IMR-90 (cell line): ENCODE measurements around the gene CYP2D6.

Experiments
- BHLHE40 ChIP-seq: fragments of 150-350 bp; IDR thresholded peaks from 2 replicates; pipeline ENCODE4 v1.6.1; 2016; ENCODE audit warnings: mild to moderate bottlenecking, low read depth, low read length
- CEBPB ChIP-seq: IDR thresholded peaks from 2 replicates; pipeline ENCODE4 v1.6.1; 2012; ENCODE audit warnings: low read depth, low read length, improper control_type of control experiment
- MAFK ChIP-seq: IDR thresholded peaks from 2 replicates; pipeline ENCODE4 v1.6.1; 2012; ENCODE audit warnings: low read depth, low read length, improper control_type of control experiment
- MAZ ChIP-seq: IDR thresholded peaks from 2 replicates; pipeline ENCODE4 v1.6.1; 2012; ENCODE audit warnings: low read depth, mild to moderate bottlenecking, low read length, improper control_type of control experiment, moderate library complexity, borderline replicate concordance
- MXI1 ChIP-seq: IDR thresholded peaks from 2 replicates; pipeline ENCODE4 v1.6.1; 2012; ENCODE audit warnings: low read depth, mild to moderate bottlenecking, low read length, moderate library complexity, borderline replicate concordance
- POLR2A ChIP-seq: IDR thresholded peaks from 2 replicates; pipeline ENCODE4 v1.6.1; 2012; ENCODE audit warnings: mild to moderate bottlenecking, low read depth, low read length
- RAD21 ChIP-seq: IDR thresholded peaks from 2 replicates; pipeline ENCODE4 v1.6.1; 2012; ENCODE audit warnings: low read length, improper control_type of control experiment
- RCOR1 ChIP-seq: IDR thresholded peaks from 2 replicates; pipeline ENCODE4 v1.6.1; 2012; ENCODE audit warnings: mild to moderate bottlenecking, low read length, improper control_type of control experiment; ENCODE audit not compliant: insufficient replicate concordance
- RFX5 ChIP-seq: IDR thresholded peaks from 2 replicates; pipeline ENCODE4 v1.8.0; 2012; ENCODE audit warnings: low read depth, mild to moderate bottlenecking, low read length, moderate library complexity
- USF2 ChIP-seq: fragments of 150-350 bp; IDR thresholded peaks from 2 replicates; pipeline ENCODE4 v1.6.1; 2017; ENCODE audit warnings: mild to moderate bottlenecking, antibody characterized with exemption, low read length, low read depth
- TF ChIP-seq, protein P1 (sequence below): conservative IDR thresholded peaks from 2 replicates; pipeline ENCODE4 v1.5.1; 2012; ENCODE audit warnings: mild to moderate bottlenecking, low read depth, low read length, improper control_type of control experiment
- TF ChIP-seq, protein P2 (sequence below): fragments of 150-350 bp; IDR thresholded peaks from 2 replicates; pipeline ENCODE4 v1.6.1; 2016; ENCODE audit warnings: low read depth, mild to moderate bottlenecking, low read length, moderate library complexity, borderline replicate concordance

- TF ChIP-seq POLR2A (no peak), CEBPB (no peak), RCOR1 (no peak), RFX5 (no peak), MAZ (no peak), MAFK (no peak), USF2 (no peak), BHLHE40 (no peak), MXI1 (no peak), RAD21 (no peak)
- TF ChIP-seq, protein P1, sequence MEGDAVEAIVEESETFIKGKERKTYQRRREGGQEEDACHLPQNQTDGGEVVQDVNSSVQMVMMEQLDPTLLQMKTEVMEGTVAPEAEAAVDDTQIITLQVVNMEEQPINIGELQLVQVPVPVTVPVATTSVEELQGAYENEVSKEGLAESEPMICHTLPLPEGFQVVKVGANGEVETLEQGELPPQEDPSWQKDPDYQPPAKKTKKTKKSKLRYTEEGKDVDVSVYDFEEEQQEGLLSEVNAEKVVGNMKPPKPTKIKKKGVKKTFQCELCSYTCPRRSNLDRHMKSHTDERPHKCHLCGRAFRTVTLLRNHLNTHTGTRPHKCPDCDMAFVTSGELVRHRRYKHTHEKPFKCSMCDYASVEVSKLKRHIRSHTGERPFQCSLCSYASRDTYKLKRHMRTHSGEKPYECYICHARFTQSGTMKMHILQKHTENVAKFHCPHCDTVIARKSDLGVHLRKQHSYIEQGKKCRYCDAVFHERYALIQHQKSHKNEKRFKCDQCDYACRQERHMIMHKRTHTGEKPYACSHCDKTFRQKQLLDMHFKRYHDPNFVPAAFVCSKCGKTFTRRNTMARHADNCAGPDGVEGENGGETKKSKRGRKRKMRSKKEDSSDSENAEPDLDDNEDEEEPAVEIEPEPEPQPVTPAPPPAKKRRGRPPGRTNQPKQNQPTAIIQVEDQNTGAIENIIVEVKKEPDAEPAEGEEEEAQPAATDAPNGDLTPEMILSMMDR = no peak
- TF ChIP-seq, protein P2, sequence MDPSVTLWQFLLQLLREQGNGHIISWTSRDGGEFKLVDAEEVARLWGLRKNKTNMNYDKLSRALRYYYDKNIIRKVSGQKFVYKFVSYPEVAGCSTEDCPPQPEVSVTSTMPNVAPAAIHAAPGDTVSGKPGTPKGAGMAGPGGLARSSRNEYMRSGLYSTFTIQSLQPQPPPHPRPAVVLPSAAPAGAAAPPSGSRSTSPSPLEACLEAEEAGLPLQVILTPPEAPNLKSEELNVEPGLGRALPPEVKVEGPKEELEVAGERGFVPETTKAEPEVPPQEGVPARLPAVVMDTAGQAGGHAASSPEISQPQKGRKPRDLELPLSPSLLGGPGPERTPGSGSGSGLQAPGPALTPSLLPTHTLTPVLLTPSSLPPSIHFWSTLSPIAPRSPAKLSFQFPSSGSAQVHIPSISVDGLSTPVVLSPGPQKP = no peak
These were observed 28.0 kb upstream of the CYP2D6 start for GRCh38 chr22:42158456-42159132.
